Measurements from ENCODE around the gene FAM13A.

FAM13A gene

DNA sequence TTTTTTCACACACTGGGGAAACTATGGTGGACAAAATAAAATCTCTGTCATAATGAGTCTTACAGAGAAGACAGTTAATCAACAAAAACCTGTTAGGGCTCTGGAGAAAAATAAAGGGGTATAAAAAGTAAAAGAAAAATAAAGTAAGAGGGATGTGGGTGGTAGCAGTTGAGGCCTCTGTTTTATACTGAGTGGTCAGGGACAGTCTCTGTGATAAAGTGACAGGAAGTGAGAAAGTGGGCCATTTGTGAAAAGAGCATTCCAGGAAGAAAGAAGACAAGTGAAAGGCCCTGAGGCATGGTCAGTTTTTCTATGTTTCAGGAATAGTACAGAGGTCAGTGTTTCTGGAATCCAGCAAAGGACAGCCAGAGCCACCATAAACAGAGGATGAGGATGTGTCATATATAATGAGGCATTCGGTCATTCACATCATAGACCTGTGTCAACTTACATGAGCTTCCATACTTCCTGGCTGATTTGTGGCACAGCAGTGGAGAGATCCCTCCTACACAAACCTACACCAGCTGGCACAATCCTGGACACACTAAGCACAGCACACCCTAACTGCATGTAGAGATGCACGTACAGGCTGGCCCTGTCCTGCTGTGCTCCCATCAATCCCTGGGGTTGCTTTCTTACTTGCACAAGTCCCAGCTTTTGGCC is 295.0 kb downstream of the FAM13A start:
- FAIRE-seq, result no peak

DNA sequence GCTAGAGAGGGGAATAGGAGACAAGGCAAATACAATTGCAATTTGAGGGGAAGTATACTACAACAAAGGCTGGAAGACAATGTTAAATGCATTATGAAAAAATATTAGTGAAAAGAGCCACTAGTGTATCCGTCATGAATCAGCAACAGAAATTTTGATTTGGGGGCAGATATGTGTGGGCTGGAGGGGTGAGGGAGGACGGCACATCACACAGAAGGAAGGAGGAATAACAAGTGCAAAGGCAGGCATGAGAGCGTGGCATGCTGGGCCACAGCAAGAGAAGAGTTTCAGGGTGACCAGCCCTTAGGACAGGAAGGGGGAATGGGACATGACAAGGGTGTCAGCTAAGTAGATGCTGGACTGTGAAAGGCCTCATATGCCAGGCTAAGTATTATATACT is 295.6 kb downstream of the FAM13A start:
- FAIRE-seq, result no peak

DNA sequence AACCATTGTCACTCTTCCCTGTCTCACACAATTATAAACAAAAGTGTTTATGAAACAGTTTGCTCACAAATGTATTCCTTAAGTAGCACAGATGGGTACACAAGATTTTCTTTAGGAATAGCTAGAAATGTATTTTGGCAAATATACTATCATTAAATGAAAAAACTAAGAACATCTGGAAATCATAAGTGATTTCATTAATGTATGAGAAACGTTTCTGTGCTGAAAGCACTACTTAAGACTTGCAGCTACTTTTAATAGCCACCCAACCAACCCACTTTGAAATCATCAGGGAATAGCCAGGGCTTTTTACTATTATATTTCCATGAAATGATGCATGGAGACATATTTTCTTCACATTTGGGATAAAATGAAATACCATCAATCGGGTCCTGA is 297.1 kb downstream of the FAM13A start:
- no peak for FAIRE-seq

DNA sequence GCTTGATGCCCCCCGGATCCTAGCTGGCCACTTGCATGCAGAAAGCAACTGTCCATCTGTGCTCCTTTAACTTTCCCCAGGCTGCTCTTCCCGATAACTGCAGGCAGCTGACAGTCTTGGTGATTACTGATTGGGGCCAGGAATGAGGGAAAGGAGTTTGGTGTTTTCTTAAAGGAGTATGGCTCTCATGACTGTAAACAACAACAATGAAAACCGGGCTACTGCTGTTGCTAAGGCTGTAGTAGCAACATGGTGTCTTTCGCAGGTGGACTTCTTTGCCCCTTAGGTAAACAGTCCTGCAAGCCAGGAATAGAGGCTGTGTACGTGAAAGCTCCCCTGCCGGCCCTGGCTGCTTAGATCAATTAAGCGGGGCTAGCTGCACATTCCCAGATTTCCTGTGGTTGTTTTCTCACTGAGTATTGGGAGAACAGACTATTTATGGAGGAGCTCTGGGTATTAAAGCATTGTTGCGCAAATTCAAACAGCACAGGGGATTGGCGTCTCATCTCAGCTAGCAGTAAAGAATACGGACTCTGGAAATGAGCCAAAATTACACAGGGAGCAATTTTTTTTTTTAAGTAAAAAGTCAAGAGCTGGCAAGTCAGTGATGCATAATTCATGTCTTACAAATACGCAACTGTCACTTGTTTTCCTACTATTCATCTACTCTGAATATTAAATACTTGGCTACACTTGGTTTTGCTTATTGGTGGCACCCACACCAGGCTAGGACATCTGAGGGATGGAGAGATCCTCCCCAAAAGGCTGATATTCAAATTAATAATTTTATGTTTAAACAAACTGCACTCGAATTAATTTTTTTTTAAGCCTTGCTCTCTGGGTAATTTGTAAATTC is 297.7 kb downstream of the FAM13A start:
- no peak for FAIRE-seq

DNA sequence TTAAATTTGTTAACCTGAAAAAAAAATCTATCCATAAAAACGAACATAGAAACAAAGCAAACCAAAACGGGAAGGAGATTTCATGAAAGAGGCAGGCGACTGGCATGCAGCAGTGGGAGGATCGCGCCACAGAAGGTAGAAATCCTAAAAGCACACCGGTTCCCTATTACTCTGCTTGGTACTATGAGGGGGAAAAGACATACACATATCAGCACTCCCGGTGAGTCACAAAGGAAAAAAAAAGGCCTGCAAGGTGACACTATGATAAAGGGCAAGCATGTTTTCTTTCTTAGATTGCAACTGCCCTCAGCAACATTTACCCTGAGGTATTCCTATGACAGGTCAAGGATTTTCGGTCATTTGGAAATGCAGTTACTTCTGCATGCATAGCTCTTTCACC is 298.7 kb downstream of the FAM13A start:
- FAIRE-seq, result no peak

DNA sequence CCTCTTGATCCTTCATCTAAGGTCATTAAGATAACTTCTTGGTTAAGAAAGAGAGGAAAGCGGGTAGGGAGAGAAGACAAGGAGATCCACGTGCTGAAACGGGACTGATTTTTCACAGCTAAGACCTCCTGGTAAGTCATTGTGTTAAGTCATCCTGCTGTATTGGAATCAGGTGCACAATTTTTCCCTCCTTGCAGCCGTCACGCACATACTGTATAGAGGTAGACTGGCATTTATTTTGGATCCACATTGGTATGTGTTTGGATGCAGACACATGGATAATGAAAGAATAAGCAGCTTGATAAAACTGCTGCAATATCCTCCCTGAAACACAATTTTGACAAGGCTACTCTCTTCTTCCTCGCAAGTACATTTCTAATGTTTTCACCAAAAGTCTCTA is 299.2 kb downstream of the FAM13A start:
- FAIRE-seq, result no peak

DNA sequence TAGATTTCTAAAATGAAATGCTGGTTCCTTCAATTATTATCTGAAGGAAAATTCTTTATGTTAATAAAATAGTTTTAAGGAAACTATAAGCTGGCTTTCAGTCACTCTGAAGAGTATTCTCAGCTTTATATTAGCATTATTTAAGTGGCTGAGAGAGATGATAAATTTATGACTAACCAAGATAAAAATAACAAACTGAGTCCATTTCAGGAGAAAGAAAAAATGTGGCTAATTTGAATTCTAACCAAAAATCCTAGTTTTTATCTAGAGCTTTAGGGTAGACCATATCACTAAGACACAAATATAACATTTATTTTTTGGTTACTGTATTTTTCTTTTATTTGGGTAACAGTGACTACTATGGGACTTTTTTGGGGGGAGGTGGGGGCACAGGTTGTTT is 299.9 kb downstream of the FAM13A start:
- no peak for FAIRE-seq

DNA sequence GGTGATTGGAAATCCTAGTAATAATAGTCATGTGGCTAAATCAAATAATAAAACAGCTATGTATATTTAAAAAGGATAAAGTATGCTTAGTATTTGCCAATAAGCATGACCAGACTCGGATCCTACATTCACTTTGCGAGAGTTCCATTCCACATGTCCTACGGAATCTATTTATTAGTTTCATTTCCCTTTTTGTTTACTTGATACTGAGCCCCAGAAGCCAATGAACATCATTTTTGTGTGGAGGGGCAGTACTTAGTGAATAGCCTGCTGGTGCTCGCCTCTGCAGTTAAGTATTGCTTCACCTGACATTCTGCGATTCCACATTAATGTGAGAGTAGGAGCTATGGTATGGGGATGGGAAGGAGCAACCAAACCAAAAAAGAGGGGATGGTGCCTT is 300.8 kb downstream of the FAM13A start:
- no peak for FAIRE-seq

DNA sequence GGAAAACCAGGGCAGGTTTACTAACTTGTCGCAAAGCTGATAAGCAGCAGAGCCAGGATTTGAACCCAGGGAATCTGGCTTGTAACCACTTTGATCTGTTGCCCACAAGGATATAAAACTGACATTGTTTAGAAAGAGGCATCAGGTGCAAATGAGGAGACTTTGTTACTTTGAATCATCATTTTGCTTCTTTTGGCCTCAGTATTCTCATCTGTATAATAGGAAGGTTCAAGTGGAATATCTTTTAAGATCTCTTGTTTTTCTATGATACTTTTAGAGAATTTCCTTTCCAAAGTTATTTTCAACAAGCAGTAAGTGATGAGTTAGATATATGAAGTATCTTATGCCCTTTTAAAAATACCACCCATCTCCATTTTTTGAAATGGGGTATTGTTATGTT is 301.5 kb downstream of the FAM13A start:
- no peak for FAIRE-seq

DNA sequence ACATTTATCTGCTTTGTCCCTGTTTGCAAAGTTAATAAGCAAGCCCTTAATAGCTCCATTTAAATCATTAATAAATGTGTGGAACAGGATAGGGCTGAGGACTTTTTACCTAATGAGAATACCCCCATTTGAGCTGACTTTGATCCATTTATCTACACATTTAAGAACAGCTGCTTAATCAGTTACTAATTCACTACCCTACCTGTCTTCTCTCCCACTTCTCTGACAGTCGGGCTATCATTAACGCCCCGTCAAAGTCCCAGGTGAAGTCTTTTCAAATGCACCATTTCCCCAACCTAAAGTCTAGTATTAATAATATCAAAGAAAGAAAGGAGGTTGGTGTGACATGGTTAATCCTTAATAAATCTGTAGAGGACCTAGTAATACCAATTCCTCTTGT is 302.2 kb downstream of the FAM13A start:
- no peak for FAIRE-seq

DNA sequence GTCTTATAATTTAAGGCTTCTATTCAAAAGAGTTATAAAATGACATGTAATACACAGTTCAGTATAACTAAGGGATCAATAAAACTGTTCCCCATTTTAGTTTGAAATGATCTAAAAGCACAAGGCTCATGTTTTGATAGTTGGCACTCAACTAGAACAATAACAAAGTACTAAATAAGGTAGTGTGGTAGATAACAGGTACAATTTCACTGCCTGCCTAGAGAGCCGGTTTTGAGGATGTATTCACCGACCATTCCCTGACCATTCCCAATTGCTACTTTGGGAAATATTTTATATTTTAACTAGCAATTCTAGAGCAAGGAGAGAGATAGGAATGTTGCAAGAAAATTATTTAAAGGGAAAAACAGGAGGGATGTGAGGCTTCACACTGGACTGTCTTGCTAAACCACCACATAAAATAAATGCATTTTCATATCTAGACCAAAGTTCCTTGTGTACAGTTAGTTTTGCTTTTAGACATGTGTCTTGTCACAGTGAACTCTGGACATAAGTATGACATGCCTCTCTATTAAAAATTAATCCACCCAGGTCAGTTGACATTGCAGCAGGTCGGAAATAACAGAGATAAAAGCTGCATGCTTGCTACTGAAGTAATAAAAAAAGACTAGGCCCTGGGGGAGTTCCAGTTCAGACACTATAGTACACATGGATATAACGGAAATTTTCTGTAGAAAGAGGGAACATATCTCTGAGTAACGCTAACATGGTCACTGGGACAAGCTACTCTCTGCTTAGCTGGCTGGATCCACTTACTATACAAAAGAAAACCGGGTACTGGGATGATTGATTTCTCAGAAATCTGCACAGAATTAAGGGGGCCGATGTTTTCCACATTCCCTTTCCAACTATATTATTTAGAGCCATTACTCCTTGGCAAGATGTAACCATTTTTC is 303.1 kb downstream of the FAM13A start:
- FAIRE-seq, result no peak

DNA sequence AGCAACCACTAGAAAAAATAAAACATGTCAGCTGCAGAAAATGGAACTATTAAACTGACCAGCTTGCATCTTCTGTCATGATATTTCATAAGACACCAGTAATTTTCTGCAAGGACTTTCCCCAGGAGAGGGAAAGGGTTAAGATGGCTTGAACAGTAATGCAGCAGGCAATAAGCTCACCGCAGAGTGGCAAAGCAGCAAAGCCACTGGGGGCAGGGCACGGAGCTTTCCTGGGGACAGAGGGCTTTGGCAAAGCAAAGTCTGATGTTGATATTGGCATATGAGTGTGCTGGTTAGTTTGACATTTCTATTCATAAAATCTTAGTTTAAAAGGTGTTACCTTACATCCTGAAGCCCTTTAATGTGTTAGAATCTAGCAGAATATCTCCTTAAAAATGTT is 304.2 kb downstream of the FAM13A start:
- no peak for FAIRE-seq

DNA sequence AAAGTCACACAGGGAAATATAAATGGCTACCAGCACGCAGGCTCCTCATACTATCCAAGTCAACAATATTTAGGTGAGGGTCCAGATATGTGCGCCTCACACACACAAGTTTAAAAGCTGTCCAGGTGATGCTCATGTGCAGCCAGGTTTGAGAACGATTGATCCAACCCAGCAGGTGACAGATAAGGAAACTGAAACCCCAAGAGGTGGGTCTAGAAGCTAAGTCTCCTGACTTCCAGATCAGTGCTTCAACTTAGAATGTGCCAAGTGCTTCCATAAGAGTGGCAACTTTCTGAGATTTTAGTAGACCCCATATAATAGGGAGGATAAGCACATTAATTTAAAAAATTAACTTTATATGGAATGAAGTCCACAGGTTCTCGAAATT is 304.9 kb downstream of the FAM13A start:
- no peak for FAIRE-seq

DNA sequence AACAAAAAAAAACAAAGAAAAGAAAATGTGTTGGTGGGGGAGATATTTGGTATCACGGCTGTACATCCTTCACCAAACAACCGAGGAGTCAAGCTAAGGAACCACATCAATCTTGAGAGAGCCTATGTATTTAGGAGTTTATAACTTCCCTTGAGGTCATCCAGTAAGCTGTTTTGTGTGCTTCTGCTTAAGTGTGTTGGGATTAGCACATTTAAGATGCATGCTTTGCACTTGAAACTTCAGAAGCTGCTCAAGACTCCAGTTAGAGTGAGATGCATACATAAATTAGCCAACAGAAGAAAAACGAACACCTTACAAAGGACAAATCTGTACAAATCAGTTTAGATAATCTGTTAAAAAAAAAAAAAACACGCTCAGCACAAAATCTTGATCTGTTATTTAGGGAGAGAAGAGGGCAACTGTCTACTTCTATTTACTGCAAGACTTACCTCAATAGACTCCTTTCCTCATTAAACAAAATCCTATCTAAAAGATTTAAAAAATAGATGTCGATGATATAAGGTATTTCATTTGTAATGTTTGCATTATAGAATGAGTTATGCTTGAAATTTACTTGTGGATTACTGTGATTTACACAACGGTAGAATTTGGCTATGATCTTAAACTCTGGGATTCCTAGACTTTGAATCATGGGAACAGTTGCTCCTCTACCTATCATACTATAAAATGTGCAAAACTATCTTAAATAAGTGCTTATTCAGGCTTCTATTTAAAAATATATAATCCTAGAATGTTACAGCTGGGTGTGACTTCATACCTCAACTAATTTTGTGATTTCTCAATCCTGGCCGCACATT is 305.5 kb downstream of the FAM13A start:
- FAIRE-seq, result no peak

DNA sequence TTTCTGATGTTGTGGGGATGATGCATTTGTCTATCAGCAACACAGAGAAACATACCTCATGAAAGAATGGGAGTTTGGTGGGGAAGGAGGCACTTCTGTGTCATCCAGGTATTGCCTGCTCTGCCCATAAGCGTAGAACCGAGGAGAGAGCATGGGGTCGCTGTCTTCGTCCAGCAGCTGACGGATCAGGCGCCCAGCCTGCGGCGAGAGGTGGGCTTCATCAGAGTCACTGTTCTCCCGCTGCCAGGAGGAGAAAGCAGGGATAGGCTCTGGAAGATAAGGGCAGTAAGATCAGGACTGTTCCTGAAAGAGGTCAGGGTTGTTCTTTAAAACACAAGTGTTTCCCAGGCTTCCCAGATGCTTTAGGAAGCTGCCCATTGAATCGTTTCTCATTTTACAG is 306.6 kb downstream of the FAM13A start:
- no peak for FAIRE-seq

DNA sequence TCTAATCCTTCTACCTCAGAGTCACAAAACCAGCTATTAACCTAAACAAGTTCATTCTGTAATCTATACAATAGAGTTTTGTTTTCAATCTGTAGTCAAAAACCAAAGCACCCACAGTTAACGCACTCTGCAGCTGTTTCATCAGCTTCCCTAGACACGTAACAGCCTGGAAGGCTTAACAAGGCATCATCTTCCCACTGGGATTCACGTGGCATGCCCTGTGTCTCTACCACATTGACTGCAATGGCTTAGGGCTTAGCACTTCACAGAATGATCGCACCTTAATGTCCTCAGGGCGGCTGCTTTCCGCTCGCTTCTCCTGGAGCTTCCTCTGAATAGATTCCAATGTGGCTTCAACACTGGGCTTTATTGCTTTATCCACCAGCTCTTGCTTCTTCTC is 309.6 kb downstream of the FAM13A start:
- no peak for FAIRE-seq

DNA sequence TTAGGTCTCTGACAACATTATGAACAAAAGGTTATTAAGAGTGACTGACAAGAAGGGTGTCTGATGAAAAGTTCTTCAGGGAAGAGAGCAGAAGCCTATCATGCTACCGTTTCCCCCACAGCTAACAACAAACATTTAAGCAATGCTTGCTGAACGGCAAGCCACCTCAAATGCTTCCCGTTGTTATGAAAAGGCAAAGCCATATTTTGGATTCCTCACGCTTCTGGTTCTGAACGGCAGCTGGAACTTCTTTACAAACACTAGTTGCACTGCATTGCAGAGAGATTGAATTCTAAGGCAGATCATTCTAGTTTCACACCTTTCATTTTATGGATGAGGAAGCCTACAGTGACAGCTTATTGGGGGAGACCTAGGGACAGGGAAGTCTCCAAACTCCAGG is 310.8 kb downstream of the FAM13A start:
- no peak for FAIRE-seq

DNA sequence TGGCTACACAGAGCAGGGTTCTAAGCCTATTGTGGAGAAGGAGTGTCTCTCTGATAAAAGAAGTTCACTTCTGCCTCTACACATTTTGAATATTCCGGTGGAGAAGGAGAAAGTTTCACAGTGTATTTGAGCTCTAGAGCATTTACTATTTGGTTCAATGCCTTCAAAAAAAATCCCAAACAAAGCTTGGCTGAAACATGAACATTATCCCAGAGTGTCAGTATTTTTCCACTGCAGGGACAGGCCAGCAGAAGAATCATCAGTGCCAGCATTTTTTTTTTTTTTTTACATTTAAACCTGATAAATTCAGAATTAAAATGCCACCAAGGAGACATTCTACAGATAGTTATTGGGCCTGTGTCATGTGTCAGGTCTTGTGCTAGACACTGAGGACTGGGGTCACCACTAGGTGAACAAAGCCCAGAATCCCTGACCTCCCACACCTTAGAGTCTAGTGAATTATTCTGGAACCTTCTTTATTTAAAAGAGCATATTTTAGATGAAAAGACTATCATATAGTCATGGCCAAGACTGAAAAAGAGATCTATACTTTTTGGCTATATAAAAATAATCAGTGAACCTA is 311.3 kb downstream of the FAM13A start:
- no peak for FAIRE-seq

DNA sequence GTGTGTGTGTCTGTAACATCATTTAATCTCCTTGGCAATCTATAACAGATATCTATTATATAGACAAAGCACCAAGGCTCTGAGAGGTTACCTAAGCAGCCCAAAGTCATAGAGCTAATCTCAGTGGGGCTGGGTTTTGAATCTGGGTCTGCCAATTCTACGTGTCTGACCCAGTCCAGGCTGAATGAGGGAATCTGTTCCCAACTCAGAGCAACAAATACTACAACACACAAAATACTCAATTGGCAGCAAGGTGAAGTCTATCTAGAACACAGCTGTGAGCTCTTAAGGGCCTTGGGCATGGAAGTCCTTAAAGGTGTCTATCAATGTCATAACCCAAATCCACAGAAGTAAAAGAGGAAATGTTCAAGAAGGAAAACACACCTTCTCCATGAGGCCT is 311.8 kb downstream of the FAM13A start:
- no peak for FAIRE-seq

DNA sequence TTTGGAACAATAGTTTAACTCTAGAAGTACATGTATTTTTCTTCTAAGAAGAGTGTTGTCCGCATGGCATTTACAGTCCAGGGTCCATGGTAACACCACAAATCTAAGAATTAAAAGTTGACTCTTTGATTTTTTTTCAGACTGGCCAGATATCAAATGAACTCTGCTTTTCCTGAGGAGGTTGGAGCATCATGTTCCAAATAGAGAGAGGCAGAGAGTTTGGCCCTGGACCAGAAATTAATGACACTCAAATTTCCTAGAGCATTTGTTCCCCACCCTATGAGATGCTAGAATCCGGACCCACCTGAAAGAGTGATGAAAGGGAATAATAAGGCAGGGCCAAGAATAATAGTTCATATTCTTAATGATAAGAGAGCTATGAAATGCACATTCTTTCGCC is 312.4 kb downstream of the FAM13A start:
- no peak for FAIRE-seq

DNA sequence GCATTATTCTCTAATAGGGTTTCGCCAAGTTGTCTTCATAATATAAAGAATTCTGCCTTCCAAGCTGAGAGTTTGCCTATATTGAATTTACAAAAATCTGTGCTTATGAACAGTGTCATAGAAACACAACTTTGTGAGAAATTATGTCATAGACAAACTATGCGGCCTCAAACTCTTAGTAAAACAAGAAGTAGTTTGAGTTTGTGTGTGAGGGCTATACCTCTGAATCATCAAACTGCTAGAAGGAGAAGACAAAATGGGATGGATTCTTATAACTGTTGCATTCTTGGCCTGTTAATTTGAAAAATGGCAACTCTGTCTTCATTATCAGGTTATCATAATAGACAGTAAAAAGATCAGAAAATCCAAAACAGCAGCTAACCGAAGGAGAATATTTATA is 313.3 kb downstream of the FAM13A start:
- FAIRE-seq, result no peak

DNA sequence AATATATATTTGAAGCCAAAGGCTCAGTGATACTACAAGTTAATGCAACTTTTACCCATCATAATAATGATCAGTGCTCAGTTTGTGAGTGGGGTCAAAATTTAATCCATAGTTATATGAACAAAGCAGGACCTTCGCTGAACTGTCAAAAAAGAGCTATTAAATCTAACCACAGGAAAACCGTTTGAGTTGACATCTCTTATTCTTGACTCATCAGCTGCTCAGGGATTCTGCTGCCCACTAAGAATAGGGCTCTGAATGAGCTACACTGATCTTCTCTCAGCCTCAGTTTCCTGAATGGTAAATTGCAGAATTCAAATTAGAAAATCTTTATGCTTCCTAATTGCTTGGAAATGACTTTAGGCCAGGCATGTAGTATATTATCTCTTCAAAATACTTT is 314.4 kb downstream of the FAM13A start:
- no peak for FAIRE-seq

Data from endometrium (tissue), 2 donors.